ENCODE data around the gene TRAF3IP1. TPM values are rescaled to one million over a fixed set of nuclear protein-coding genes. Genes with fewer than 3 reads are reported as not detected.

Gene TRAF3IP1
- total and polyA plus RNA-seq, 2 of the 13 experiments (the other 11 are each of a cell fraction or from before 2014, with no cell fraction given), result 4.1 to 12.9 TPM

GRCh38 chr2:238403632-238404405 is 83.5 kb downstream of the TRAF3IP1 start (continued):
- no peak for TF ChIP-seq ZNF891 (CRISPR knock-in tag; IDR thresholded peaks at IDR 0.05)
- TF ChIP-seq, protein P1, sequence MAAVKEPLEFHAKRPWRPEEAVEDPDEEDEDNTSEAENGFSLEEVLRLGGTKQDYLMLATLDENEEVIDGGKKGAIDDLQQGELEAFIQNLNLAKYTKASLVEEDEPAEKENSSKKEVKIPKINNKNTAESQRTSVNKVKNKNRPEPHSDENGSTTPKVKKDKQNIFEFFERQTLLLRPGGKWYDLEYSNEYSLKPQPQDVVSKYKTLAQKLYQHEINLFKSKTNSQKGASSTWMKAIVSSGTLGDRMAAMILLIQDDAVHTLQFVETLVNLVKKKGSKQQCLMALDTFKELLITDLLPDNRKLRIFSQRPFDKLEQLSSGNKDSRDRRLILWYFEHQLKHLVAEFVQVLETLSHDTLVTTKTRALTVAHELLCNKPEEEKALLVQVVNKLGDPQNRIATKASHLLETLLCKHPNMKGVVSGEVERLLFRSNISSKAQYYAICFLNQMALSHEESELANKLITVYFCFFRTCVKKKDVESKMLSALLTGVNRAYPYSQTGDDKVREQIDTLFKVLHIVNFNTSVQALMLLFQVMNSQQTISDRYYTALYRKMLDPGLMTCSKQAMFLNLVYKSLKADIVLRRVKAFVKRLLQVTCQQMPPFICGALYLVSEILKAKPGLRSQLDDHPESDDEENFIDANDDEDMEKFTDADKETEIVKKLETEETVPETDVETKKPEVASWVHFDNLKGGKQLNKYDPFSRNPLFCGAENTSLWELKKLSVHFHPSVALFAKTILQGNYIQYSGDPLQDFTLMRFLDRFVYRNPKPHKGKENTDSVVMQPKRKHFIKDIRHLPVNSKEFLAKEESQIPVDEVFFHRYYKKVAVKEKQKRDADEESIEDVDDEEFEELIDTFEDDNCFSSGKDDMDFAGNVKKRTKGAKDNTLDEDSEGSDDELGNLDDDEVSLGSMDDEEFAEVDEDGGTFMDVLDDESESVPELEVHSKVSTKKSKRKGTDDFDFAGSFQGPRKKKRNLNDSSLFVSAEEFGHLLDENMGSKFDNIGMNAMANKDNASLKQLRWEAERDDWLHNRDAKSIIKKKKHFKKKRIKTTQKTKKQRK (IDR thresholded peaks at IDR 0.05; ENCODE audit: low read length), result no peak
- peak; percentile 91 for TF ChIP-seq FOXA3 (CRISPR knock-in tag; IDR thresholded peaks at IDR 0.05)
- no peak for TF ChIP-seq RBFOX2 (IDR thresholded peaks at IDR 0.05; ENCODE audit: low read depth, low read length)
- TF ChIP-seq CTCF (CRISPR knock-in tag; IDR thresholded peaks at IDR 0.05), result no peak
- TF ChIP-seq ESRRA (CRISPR knock-in tag; IDR thresholded peaks at IDR 0.05; ENCODE audit: low read depth), result no peak; the same call in 1 of the 2 replicates
- TF ChIP-seq ARID5B (CRISPR knock-in tag; IDR thresholded peaks at IDR 0.05), result peak; percentile 80
- TF ChIP-seq ZNF616 (CRISPR knock-in tag; IDR thresholded peaks at IDR 0.05; ENCODE audit: low read depth), result no peak
- TF ChIP-seq TAF1 (CRISPR knock-in tag; IDR thresholded peaks at IDR 0.05), result 0 out of 2 replicates have a peak, but pooled peaks have one; percentile 25
- no peak for TF ChIP-seq SRSF4 (IDR thresholded peaks at IDR 0.05; ENCODE audit: low read depth, low read length, poor library complexity, severe bottlenecking)
- TF ChIP-seq ZNF75D (CRISPR knock-in tag; IDR thresholded peaks at IDR 0.05; ENCODE audit: borderline replicate concordance), result no peak
- no peak for TF ChIP-seq RAD51 (IDR thresholded peaks at IDR 0.05; ENCODE audit: borderline replicate concordance)
- TF ChIP-seq DR1 (CRISPR knock-in tag; IDR thresholded peaks at IDR 0.05), result no peak
- TF ChIP-seq ZMYM3 (CRISPR knock-in tag; IDR thresholded peaks at IDR 0.05), result peak; percentile 68; the same call in 1 of the 2 replicates
- 0 out of 2 replicates have a peak, but pooled peaks have one; percentile 16 for TF ChIP-seq FOSL2 (CRISPR knock-in tag; IDR thresholded peaks at IDR 0.05)
- TF ChIP-seq, protein P2, sequence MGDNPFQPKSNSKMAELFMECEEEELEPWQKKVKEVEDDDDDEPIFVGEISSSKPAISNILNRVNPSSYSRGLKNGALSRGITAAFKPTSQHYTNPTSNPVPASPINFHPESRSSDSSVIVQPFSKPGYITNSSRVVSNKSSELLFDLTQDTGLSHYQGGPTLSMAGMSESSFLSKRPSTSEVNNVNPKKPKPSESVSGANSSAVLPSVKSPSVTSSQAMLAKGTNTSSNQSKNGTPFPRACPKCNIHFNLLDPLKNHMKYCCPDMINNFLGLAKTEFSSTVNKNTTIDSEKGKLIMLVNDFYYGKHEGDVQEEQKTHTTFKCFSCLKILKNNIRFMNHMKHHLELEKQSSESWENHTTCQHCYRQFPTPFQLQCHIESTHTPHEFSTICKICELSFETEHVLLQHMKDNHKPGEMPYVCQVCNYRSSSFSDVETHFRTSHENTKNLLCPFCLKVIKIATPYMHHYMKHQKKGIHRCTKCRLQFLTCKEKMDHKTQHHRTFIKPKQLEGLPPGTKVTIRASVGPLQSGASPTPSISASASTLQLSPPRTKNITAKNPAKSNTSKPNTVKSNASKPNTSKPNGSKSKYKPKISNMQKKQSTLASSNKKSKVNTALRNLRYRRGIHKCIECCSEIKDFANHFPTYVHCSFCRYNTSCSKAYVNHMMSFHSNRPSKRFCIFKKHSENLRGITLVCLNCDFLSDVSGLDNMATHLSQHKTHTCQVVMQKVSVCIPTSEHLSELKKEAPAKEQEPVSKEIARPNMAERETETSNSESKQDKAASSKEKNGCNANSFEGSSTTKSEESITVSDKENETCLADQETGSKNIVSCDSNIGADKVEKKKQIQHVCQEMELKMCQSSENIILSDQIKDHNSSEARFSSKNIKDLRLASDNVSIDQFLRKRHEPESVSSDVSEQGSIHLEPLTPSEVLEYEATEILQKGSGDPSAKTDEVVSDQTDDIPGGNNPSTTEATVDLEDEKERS (CRISPR knock-in tag; IDR thresholded peaks at IDR 0.05), result peak; percentile 72; the same call in 1 of the 2 replicates
- no peak for TF ChIP-seq PAF1 (CRISPR knock-in tag; IDR thresholded peaks at IDR 0.05)
